ENCODE data around the gene SHBG. TPM values are rescaled to one million over a fixed set of nuclear protein-coding genes. Genes with fewer than 3 reads are reported as not detected.
A peak's percentile ranks its signal among the peaks of the same experiment; 100 is the strongest.
"Not testable (repeated sequence)": the region's sequence is repeated elsewhere in the genome, so short reads cannot be mapped to it uniquely, and the experiment has no call there.

Gene SHBG
- total RNA-seq (2014; rRNA removed; shearing (Covaris generic)) = not detected in 2 replicates
- not detected in 2 replicates for polyA plus RNA-seq (2015; cell fraction: cytosol; rRNA removed)
- polyA plus RNA-seq (2015; cell fraction: nucleus; rRNA removed) = not detected in 2 replicates

GRCh38 chr17:7629939-7630571 lies at the start of gene SHBG:
Gene SHBG, plus strand, starts transcription at chr17:7630135. Its CDS starts 38 bp downstream, at chr17:7630173.
- no peak for DNase-seq (ENCODE audit: low read depth)

- no peak for DNase-seq (ENCODE audit: low read depth)
Observed at GRCh38 chr17:7580604-7581575, 49.0 kb upstream of the SHBG start.

- no peak for DNase-seq (ENCODE audit: low read depth)
Observed at GRCh38 chr17:7582396-7583252, 47.3 kb upstream of the SHBG start.

GRCh38 chr17:7583253-7584109 lies 46.5 kb upstream of the SHBG start, which contains the start of gene MPDU1:
Gene MPDU1, plus strand, starts transcription at chr17:7583852. Its CDS starts 11 bp downstream, at chr17:7583863.
- peak; percentile 94 for DNase-seq (ENCODE audit: low read depth)

- DNase-seq (ENCODE audit: low read depth) = peak; percentile 80
Observed at GRCh38 chr17:7586673-7587419, 43.1 kb upstream of the SHBG start.

- DNase-seq (ENCODE audit: low read depth) = peak; percentile 88
Observed at GRCh38 chr17:7587420-7588151, 42.3 kb upstream of the SHBG start.

- DNase-seq (ENCODE audit: low read depth) = no peak
Observed at GRCh38 chr17:7588553-7589203, 41.3 kb upstream of the SHBG start.

GRCh38 chr17:7589204-7589868 lies 40.6 kb upstream of the SHBG start:
- no peak for DNase-seq (ENCODE audit: low read depth)

- peak; percentile 57 for DNase-seq (ENCODE audit: low read depth)
Observed at GRCh38 chr17:7589891-7590691, 39.8 kb upstream of the SHBG start, which contains the start of gene SOX15. Gene SOX15, minus strand, starts transcription at chr17:7590094. Its CDS starts 418 bp downstream, at chr17:7589676.

- peak; percentile 64 for DNase-seq (ENCODE audit: low read depth)
Observed at GRCh38 chr17:7590743-7591142, 39.2 kb upstream of the SHBG start.

GRCh38 chr17:7591596-7591995 lies 38.3 kb upstream of the SHBG start:
- no peak for DNase-seq (ENCODE audit: low read depth)

GRCh38 chr17:7592422-7593021 lies 37.4 kb upstream of the SHBG start:
- no peak for DNase-seq (ENCODE audit: low read depth)

- DNase-seq (ENCODE audit: low read depth) = no peak
Observed at GRCh38 chr17:7593296-7593695, 36.6 kb upstream of the SHBG start.

GRCh38 chr17:7597561-7597960 lies 32.4 kb upstream of the SHBG start:
- DNase-seq (ENCODE audit: low read depth) = not testable (repeated sequence)

- no peak for DNase-seq (ENCODE audit: low read depth)
Observed at GRCh38 chr17:7606280-7606679, 23.7 kb upstream of the SHBG start.

- DNase-seq (ENCODE audit: low read depth) = no peak
Observed at GRCh38 chr17:7610641-7611040, 19.3 kb upstream of the SHBG start.
